ENCODE data around the gene NAGPA. TPM values are rescaled to one million over a fixed set of nuclear protein-coding genes. Genes with fewer than 3 reads are reported as not detected.
A peak's percentile ranks its signal among the peaks of the same experiment; 100 is the strongest.

The NAGPA gene
- total and polyA plus RNA-seq, 2 of the 13 experiments (the other 11 are each of a cell fraction or from before 2014, with no cell fraction given) = 27.1 to 60.3 TPM

- no peak for TF ChIP-seq AHDC1 (CRISPR knock-in tag; IDR thresholded peaks at IDR 0.05; ENCODE audit: borderline replicate concordance)
- peak; percentile 86; the same call in 1 of the 2 replicates for TF ChIP-seq FOXK1 (CRISPR knock-in tag; IDR thresholded peaks at IDR 0.05; ENCODE audit: borderline replicate concordance, low read depth)
- 0 out of 2 replicates have a peak, but pooled peaks have one; percentile 34 for TF ChIP-seq SAFB2 (CRISPR knock-in tag; IDR thresholded peaks at IDR 0.05; ENCODE audit: borderline replicate concordance, low read depth)
- peak; percentile 89 for TF ChIP-seq DRAP1 (CRISPR knock-in tag; IDR thresholded peaks at IDR 0.05)
- TF ChIP-seq ZNF296 (CRISPR knock-in tag; conservative IDR thresholded peaks at IDR 0.05) = peak; percentile 52; the same call in 1 of the 2 replicates
- TF ChIP-seq CBFB (CRISPR knock-in tag; IDR thresholded peaks at IDR 0.05) = peak; percentile 96
- peak; percentile 64; the same call in 1 of the 2 replicates for TF ChIP-seq ZKSCAN5 (CRISPR knock-in tag; IDR thresholded peaks at IDR 0.05)
- TF ChIP-seq SRY (CRISPR knock-in tag; IDR thresholded peaks at IDR 0.05) = peak; percentile 96
- TF ChIP-seq ARID5B (CRISPR knock-in tag; IDR thresholded peaks at IDR 0.05) = peak; percentile 81
- no peak for TF ChIP-seq MLLT10 (CRISPR knock-in tag; IDR thresholded peaks at IDR 0.05)
- TF ChIP-seq SMAD3 (CRISPR knock-in tag; IDR thresholded peaks at IDR 0.05) = peak; percentile 99; the same call in 1 of the 2 replicates
- peak; percentile 60; the same call in 1 of the 2 replicates for TF ChIP-seq NFRKB (IDR thresholded peaks at IDR 0.05)
- peak; percentile 59; the same call in 1 of the 2 replicates for TF ChIP-seq KLF13 (CRISPR knock-in tag; IDR thresholded peaks at IDR 0.05)
- peak; percentile 97 to 100 for TF ChIP-seq POLR2A (IDR thresholded peaks at IDR 0.05; ENCODE audit: insufficient read depth in 1 of 2, low read depth in 2 of 2, low read length in 2 of 2)
- TF ChIP-seq ARID3A (IDR thresholded peaks at IDR 0.05; ENCODE audit: low read depth, low read length) = peak; percentile 26; the same call in 1 of the 2 replicates
- no peak for TF ChIP-seq ZNF841 (CRISPR knock-in tag; IDR thresholded peaks at IDR 0.05; ENCODE audit: borderline replicate concordance)
- TF ChIP-seq MBD4 (IDR thresholded peaks at IDR 0.05; ENCODE audit: borderline replicate concordance, low read length) = no peak
- no peak for TF ChIP-seq DNMT1 (CRISPR knock-in tag; IDR thresholded peaks at IDR 0.05)
- TF ChIP-seq ZNF260 (CRISPR knock-in tag; IDR thresholded peaks at IDR 0.05; ENCODE audit: borderline replicate concordance, low read depth) = no peak
Measured at GRCh38 chr16:5071681-5072333, 38.1 kb upstream of the NAGPA start, which contains the start of gene ALG1 (continued).

Measured in HepG2 (cell line).